Measurements from ENCODE around the gene RAB3GAP2.

GRCh38 chr1:220255204-220255603 lies 17.0 kb downstream of the RAB3GAP2 start:
- TF ChIP-seq NFIC (IDR thresholded peaks at IDR 0.05) (no peak), EP300 (IDR thresholded peaks at IDR 0.05; ENCODE audit: borderline replicate concordance) (no peak)
